ENCODE results near the gene TMEM222. TPM values are rescaled to one million over a fixed set of nuclear protein-coding genes. Genes with fewer than 3 reads are reported as not detected.
A peak's percentile ranks its signal among the peaks of the same experiment; 100 is the strongest.

The TMEM222 gene
- polyA plus RNA-seq, 1 of the 3 experiments (the other 2 are of a cell fraction), result 51.7 TPM

GRCh38 chr1:27318136-27318535 lies 3.8 kb upstream of the TMEM222 start:
- CTCF ChIA-PET, result interaction anchor here (0.8 to 17.1 kb wide), 6 partner anchors 9 to 70 kb away, joined by 3 to 185 read pairs (median 6); no protein-coding TSS in a partner anchor
- H3K4me2 ChIP-seq, result no peak overlapping the region

More at GRCh38 chr1:27318136-27318535, 3.8 kb upstream of the TMEM222 start:
- no peaks in the 10 kb centered on the region for H4K20me1 ChIP-seq (ENCODE audit: insufficient read depth)
- no peak for DNase-seq
- H3K9me3 ChIP-seq, result no peaks in the 10 kb centered on the region
- peak overlapping the region; percentile 38; the same call in 1 of the 2 replicates for H2AFZ ChIP-seq (ENCODE audit: low read depth)
- H3K36me3 ChIP-seq (replicated peaks in 1 of 2; ENCODE audit: control insufficient read depth in 1 of 2, insufficient read depth in 2 of 2, low read length in 1 of 2), result no peaks in the 10 kb centered on the region
- POLR2A ChIA-PET, result interaction anchor here (0.7 kb wide), 1 partner anchor 19 kb away, joined by 3 read pairs; no protein-coding TSS in a partner anchor
- peaks cover 10% of the 10 kb centered on the region for H3K79me2 ChIP-seq (ENCODE audit: insufficient read depth)
- TF ChIP-seq GABPA (IDR thresholded peaks at IDR 0.05; ENCODE audit: low read depth), result no peak
- TF ChIP-seq TEAD4 (IDR thresholded peaks at IDR 0.05; ENCODE audit: borderline replicate concordance, insufficient read depth), result no peak
- TF ChIP-seq RXRA (IDR thresholded peaks at IDR 0.05; ENCODE audit: borderline replicate concordance, low read depth), result no peak
- no peak for TF ChIP-seq CTCF (IDR thresholded peaks at IDR 0.05)
- no peak for TF ChIP-seq FOXM1 (IDR thresholded peaks at IDR 0.05; ENCODE audit: low read depth)
- TF ChIP-seq FOSL2 (IDR thresholded peaks at IDR 0.05; ENCODE audit: borderline replicate concordance, low read depth), result no peak
- no peak for TF ChIP-seq SIN3A (IDR thresholded peaks at IDR 0.05; ENCODE audit: borderline replicate concordance, low read depth, low read length)
- TF ChIP-seq NFIC (IDR thresholded peaks at IDR 0.05; ENCODE audit: borderline replicate concordance), result no peak
- no peak for TF ChIP-seq REST (IDR thresholded peaks at IDR 0.05; ENCODE audit: low read depth, low read length)
- TF ChIP-seq TCF12 (IDR thresholded peaks at IDR 0.05), result no peak
- TF ChIP-seq ELF1 (IDR thresholded peaks at IDR 0.05), result no peak
- peaks cover 6 to 20% of the 10 kb centered on the region in 2 experiments; a peak in 3 of 4 replicates for H3K4me1 ChIP-seq (ENCODE audit: control insufficient read depth in 1 of 2, insufficient read depth in 2 of 2, low read depth in 1 of 2, low read length in 1 of 2)
- no peaks in the 10 kb centered on the region for H3K27me3 ChIP-seq (ENCODE audit: insufficient read depth)
- H3F3A ChIP-seq (replicated peaks; ENCODE audit: insufficient read depth), result peaks cover 4% of the 10 kb centered on the region
- 67% methylated on average over 4 of the region's 4 CpGs for WGBS (ENCODE audit: low lambda C conversion rate)
- no peaks in the 10 kb centered on the region for H3K9me2 ChIP-seq
- no peak overlapping the region for H3K4me3 ChIP-seq (ENCODE audit: low read depth in 2 of 2, low read length in 1 of 2)
- peak overlapping the region; percentile 0 to 83; a peak in 3 of 4 replicates for H3K27ac ChIP-seq (ENCODE audit: low read depth in 2 of 2, low read length in 1 of 2)
- no peak overlapping the region for H3K9ac ChIP-seq

Data from SK-N-SH (cell line).